Mammary epithelial cell (primary cell): ENCODE measurements around the gene RANBP9.

ENCODE experiments used
- CTCF ChIP-seq, 2 donors: IDR thresholded peaks in 1 of 2; conservative IDR thresholded peaks in 1 of 2; 2 replicates each; pipeline ENCODE4 v1.5.1; 2011 to 2012; ENCODE audit warnings: inconsistent platforms in 2 of 2, low read length in 2 of 2, mild to moderate bottlenecking in 2 of 2, control low read depth in 1 of 2, low read depth in 1 of 2; ENCODE audit not compliant: insufficient read depth in 1 of 2; ENCODE audit errors: extremely low read depth in 1 of 2
- EZH2 ChIP-seq: IDR thresholded peaks from 2 replicates; pipeline ENCODE4 v1.6.1; 2012; ENCODE audit warnings: low read length, inconsistent platforms, borderline replicate concordance

DNA sequence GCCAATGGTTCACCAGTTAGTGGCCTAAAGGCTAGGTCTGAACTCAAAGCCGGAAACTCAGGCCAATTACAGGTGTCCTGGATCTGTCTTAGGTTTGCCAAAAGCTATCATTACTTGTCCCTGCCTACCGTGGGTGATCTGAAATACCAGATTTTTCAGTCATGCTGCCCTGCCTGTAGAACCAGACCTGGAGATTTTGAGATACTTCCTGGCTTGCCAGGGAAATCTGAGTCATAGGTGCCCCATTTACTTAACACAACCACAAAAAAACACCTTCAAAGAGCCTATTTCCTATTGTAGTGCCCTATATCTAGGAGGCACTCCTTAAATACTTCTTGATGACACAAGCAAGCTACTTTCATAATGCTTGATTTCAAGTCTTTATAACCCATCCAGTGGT is 13.9 kb upstream of the RANBP9 start:
- TF ChIP-seq EZH2 = no peak
- no peak for TF ChIP-seq CTCF (conservative IDR thresholded peaks at IDR 0.05 in 1 of 2, IDR thresholded peaks at IDR 0.05 in 1 of 2; ENCODE audit: extremely low read depth in 1 of 2, insufficient read depth in 1 of 2, low read depth in 1 of 2, low read length in 2 of 2)
